ENCODE results near the gene CCDC88C.

GRCh38 chr14:91234791-91235114, 182.9 kb downstream of the CCDC88C start:
- TF ChIP-seq CTCF (IDR thresholded peaks at IDR 0.05) (no peak), RAD21 (conservative IDR thresholded peaks at IDR 0.05 in 1 of 2, IDR thresholded peaks at IDR 0.05 in 1 of 2) (no peak), REST (IDR thresholded peaks at IDR 0.05) (no peak)

All from A549 (cell line).